ENCODE measurements around the gene GNB1. TPM values are rescaled to one million over a fixed set of nuclear protein-coding genes. Genes with fewer than 3 reads are reported as not detected.

GNB1 gene
- total and polyA plus RNA-seq, 2 donors (not counting 1 experiment from before 2014, with no cell fraction given), result 91.3 to 485 TPM

DNA sequence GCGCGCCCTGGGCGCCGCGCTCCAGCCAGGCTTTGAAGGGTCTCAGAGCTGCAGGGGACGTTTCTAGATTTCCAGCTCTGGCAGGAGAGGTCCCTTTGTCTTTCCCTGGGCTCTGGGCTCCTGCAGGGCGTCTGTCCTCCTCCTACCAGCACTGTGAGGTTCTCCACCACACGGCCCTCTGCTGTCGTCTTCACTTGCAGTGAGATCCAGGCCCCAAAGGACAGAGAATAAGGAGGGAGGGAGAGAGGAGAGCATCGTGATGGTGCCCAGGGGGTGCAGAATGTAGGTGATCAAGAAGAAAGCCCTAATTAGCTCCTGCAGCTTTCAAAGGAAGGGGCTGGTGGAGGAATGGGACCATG lies 4.2 kb upstream of the GNB1 start:
- Histone ChIP-seq H3K9me3 (ENCODE audit: control insufficient read depth, insufficient read depth, low read depth, low read length) (no peaks in the 10 kb centered on the region), H3K4me2 (ENCODE audit: extremely low read depth, insufficient read depth, low read length) (no peak overlapping the region), H3K4me3 (replicated peaks in 1 of 4; ENCODE audit: control extremely low read depth in 1 of 4, insufficient read depth in 1 of 4, low read depth in 3 of 4, low read length in 4 of 4) (no peak overlapping the region), H4K20me1 (ENCODE audit: control insufficient read depth, extremely low read depth, insufficient read depth, low read length) (no peaks in the 10 kb centered on the region), H3K27me3 (ENCODE audit: control insufficient read depth, insufficient read depth, low read length) (peaks cover 2% of the 10 kb centered on the region), H3K9ac (ENCODE audit: insufficient read depth, low read length) (no peak overlapping the region), H3K4me1 (ENCODE audit: control insufficient read depth, extremely low read depth, insufficient read depth, low read length) (peaks cover 8% of the 10 kb centered on the region), H3K79me2 (ENCODE audit: control insufficient read depth, insufficient read depth, low read length) (peaks cover 8% of the 10 kb centered on the region), H3K27ac (ENCODE audit: insufficient read depth, low read length) (no peak overlapping the region), H3K36me3 (ENCODE audit: control insufficient read depth, insufficient read depth, low read length) (no peaks in the 10 kb centered on the region), H2AFZ (ENCODE audit: low read length) (no peak overlapping the region)
- DNase-seq (ENCODE audit: low read depth in 2 of 2), result no peak
- TF ChIP-seq EZH2 (IDR thresholded peaks at IDR 0.05; ENCODE audit: low read length, missing control alignments), result no peak
- TF ChIP-seq, protein P1, sequence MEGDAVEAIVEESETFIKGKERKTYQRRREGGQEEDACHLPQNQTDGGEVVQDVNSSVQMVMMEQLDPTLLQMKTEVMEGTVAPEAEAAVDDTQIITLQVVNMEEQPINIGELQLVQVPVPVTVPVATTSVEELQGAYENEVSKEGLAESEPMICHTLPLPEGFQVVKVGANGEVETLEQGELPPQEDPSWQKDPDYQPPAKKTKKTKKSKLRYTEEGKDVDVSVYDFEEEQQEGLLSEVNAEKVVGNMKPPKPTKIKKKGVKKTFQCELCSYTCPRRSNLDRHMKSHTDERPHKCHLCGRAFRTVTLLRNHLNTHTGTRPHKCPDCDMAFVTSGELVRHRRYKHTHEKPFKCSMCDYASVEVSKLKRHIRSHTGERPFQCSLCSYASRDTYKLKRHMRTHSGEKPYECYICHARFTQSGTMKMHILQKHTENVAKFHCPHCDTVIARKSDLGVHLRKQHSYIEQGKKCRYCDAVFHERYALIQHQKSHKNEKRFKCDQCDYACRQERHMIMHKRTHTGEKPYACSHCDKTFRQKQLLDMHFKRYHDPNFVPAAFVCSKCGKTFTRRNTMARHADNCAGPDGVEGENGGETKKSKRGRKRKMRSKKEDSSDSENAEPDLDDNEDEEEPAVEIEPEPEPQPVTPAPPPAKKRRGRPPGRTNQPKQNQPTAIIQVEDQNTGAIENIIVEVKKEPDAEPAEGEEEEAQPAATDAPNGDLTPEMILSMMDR (conservative IDR thresholded peaks at IDR 0.05 in 1 of 2, IDR thresholded peaks at IDR 0.05 in 1 of 2; ENCODE audit: low read depth in 1 of 2, low read length in 2 of 2), result no peak

DNA sequence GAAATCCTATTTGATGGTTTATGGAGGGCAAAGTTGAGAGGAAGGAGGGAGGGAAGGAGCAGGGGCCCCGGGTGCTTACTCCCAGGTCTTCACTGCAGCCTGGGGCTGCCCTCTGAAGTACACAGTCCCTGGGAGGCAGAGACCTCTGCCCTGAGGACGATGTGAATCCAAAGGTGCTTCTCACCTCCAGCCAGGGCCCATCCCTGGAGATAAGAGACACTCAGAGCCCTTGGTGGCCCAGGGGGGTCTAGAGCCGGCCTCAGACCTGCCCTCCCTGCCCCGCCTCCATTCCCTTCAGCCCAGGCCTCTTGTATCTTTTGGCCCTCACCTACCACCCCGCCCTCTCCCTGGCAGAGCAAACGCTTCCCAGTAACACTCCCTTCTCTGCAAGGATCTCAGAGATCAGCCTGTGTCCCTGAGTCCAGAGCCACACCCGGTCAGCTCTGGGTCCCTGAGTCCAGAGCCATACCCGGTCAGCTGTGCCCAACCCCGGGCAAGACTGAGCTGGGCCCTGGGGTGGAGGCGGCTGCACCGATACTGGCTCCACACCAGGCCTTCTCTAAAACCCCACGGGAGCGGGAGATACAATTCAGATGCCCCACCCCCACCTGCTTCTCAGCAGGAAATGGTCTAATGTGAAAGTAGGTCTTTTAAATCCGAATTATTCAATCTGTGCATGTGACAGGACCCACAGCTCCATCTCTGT lies 3.6 kb upstream of the GNB1 start:
- Histone ChIP-seq H3K79me2 (ENCODE audit: control insufficient read depth, insufficient read depth, low read length) (peaks cover 13% of the 10 kb centered on the region), H3K27ac (ENCODE audit: insufficient read depth, low read length) (no peak overlapping the region), H3K4me2 (ENCODE audit: extremely low read depth, insufficient read depth, low read length) (no peak overlapping the region), H4K20me1 (ENCODE audit: control insufficient read depth, extremely low read depth, insufficient read depth, low read length) (no peaks in the 10 kb centered on the region), H3K27me3 (ENCODE audit: control insufficient read depth, insufficient read depth, low read length) (peaks cover 2% of the 10 kb centered on the region), H3K4me1 (ENCODE audit: control insufficient read depth, extremely low read depth, insufficient read depth, low read length) (peaks cover 8% of the 10 kb centered on the region), H3K36me3 (ENCODE audit: control insufficient read depth, insufficient read depth, low read length) (no peaks in the 10 kb centered on the region), H3K4me3 (replicated peaks in 1 of 4; ENCODE audit: control extremely low read depth in 1 of 4, insufficient read depth in 1 of 4, low read depth in 3 of 4, low read length in 4 of 4) (no peak overlapping the region), H3K9me3 (ENCODE audit: control insufficient read depth, insufficient read depth, low read depth, low read length) (no peaks in the 10 kb centered on the region), H3K9ac (ENCODE audit: insufficient read depth, low read length) (no peak overlapping the region), H2AFZ (ENCODE audit: low read length) (no peak overlapping the region)
- TF ChIP-seq, protein P1 (conservative IDR thresholded peaks at IDR 0.05 in 1 of 2, IDR thresholded peaks at IDR 0.05 in 1 of 2; ENCODE audit: low read depth in 1 of 2, low read length in 2 of 2), result no peak
- no peak for DNase-seq (ENCODE audit: low read depth in 2 of 2)

DNA sequence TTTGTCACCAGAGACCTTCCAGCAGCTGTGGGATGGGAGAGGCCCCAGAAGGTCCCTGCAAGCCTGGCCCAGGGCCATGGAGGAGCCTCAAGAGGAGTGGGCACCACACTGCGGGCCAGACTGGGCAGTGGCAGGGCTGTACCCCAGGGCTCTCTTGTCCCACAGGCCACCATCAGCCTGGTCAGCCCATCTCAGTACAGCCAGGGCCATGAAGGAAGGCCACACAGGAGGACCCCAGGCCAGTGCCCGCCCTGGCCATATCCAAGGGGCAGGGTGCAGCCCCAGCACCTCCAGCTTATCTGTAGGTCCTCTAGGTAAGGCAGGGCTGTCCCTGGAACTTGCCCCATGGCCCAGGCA lies 3.1 kb upstream of the GNB1 start:
- TF ChIP-seq, protein P1 (conservative IDR thresholded peaks at IDR 0.05 in 1 of 2, IDR thresholded peaks at IDR 0.05 in 1 of 2; ENCODE audit: low read depth in 1 of 2, low read length in 2 of 2), result no peak
- no peak for TF ChIP-seq EZH2 (IDR thresholded peaks at IDR 0.05; ENCODE audit: low read length, missing control alignments)
- H4K20me1 ChIP-seq (ENCODE audit: control insufficient read depth, extremely low read depth, insufficient read depth, low read length), result peaks cover under 1% of the 10 kb centered on the region

More for the DNA sequence above, 3.1 kb upstream of the GNB1 start:
- Histone ChIP-seq H3K4me3 (replicated peaks in 1 of 4; ENCODE audit: control extremely low read depth in 1 of 4, insufficient read depth in 1 of 4, low read depth in 3 of 4, low read length in 4 of 4) (no peak overlapping the region), H3K27ac (ENCODE audit: insufficient read depth, low read length) (no peak overlapping the region), H3K79me2 (ENCODE audit: control insufficient read depth, insufficient read depth, low read length) (peaks cover 18% of the 10 kb centered on the region), H3K9ac (ENCODE audit: insufficient read depth, low read length) (no peak overlapping the region), H3K27me3 (ENCODE audit: control insufficient read depth, insufficient read depth, low read length) (peaks cover 2% of the 10 kb centered on the region), H3K4me1 (ENCODE audit: control insufficient read depth, extremely low read depth, insufficient read depth, low read length) (peaks cover 8% of the 10 kb centered on the region), H3K4me2 (ENCODE audit: extremely low read depth, insufficient read depth, low read length) (no peak overlapping the region), H2AFZ (ENCODE audit: low read length) (no peak overlapping the region), H3K36me3 (ENCODE audit: control insufficient read depth, insufficient read depth, low read length) (no peaks in the 10 kb centered on the region), H3K9me3 (ENCODE audit: control insufficient read depth, insufficient read depth, low read depth, low read length) (no peaks in the 10 kb centered on the region)
- no peak for DNase-seq (ENCODE audit: low read depth in 2 of 2)
